GM18907 (cell line): ENCODE measurements around the gene MR1.

ENCODE experiments used
- ATAC-seq: cut with Tn5 transposase; IDR thresholded peaks from one replicate; pipeline ENCODE4 v1.9.1; 2021; ENCODE audit warnings: mild to moderate bottlenecking, moderate library complexity; ENCODE audit not compliant: unreplicated experiment

The MR1 gene

DNA sequence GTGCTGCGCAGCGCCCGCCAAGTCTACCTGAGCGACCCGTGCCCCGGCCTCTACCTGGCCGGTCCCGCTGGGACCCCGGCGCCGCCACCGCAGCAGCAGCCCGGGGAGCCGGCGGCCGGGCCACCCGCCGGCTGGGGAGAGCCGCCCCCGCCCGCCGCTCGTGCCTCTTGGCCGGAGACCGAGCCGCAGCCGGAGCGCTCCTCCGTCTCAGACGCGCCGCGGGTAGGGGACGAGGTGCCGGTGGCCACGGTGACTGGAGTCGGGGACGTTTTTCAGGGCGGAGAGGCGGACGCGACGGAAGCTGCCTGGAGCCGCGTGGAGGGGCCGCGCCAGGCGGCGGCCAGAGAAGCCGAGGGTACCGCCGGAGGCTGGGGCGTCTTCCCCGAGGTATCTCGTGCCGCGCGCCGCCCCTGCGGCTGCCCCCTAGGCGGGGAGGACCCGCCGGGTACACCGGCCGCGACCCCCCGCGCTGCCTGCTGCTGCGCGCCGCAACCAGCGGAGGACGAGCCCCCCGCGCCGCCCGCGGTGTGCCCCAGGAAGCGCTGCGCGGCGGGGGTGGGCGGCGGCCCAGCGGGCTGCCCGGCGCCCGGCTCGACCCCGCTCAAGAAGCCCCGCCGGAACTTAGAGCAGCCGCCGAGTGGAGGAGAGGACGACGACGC, 55.4 kb downstream of the MR1 start:
- ATAC-seq = peak; percentile 10

DNA sequence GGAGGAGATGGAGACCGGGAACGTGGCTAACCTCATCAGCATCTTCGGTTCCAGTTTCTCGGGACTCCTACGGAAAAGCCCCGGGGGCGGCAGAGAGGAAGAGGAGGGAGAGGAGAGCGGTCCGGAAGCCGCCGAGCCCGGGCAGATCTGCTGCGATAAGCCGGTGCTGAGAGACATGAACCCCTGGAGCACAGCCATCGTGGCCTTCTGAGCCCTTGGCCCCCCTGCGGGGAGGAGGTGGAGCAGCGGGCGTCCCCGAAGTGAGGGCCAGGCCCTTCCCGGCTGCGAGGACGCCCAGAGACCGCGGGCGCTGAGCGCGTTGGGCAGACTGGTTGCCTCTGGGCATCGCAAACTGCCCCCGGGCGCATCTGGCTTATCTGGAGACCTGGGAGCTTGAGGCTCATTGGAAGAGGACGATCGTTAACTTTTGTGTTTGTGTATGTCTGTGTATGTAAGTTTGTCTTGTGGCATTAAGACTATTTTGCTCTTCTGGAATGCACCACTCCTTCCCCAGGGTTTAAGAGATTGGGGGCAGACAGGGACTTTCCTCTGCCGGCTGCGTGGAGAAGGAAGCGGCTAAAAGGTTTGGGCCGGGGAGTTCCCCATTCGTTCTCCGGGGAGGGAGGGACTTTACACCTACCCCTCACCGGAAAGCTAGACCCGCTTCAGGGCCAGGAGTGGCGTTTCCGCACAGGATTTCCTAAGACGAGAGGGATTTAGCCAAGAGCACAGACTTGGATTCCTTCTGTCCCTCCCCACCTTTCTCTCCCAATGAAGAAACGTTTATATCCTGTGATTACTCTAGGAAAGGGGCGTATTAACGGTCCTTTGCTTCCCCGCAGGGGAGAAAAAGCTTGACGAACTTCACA, 56.1 kb downstream of the MR1 start:
- ATAC-seq = peak; percentile 41

DNA sequence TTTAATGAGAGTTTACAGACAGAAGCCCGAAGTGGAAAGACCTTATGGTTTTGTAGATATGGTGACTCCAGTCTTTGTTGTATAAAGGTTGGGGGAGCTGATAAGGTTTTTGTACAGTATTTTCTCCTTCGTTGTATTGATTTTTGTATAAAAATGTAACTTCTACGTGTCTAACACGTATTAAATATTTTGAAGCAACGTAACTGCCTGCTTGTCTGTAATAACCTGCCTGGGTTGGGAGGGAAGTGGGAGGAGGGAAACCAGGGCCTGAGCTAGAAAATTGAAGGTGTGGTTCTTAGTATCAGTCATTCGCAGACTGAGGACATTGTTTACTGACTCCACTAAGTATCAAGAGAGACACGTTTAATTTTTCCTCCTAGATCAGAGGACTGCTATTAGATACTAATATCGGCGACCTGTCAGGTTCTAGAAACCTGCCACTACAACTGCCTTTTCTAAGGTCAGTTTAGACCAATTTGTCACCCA, 56.9 kb downstream of the MR1 start:
- ATAC-seq = no peak

DNA sequence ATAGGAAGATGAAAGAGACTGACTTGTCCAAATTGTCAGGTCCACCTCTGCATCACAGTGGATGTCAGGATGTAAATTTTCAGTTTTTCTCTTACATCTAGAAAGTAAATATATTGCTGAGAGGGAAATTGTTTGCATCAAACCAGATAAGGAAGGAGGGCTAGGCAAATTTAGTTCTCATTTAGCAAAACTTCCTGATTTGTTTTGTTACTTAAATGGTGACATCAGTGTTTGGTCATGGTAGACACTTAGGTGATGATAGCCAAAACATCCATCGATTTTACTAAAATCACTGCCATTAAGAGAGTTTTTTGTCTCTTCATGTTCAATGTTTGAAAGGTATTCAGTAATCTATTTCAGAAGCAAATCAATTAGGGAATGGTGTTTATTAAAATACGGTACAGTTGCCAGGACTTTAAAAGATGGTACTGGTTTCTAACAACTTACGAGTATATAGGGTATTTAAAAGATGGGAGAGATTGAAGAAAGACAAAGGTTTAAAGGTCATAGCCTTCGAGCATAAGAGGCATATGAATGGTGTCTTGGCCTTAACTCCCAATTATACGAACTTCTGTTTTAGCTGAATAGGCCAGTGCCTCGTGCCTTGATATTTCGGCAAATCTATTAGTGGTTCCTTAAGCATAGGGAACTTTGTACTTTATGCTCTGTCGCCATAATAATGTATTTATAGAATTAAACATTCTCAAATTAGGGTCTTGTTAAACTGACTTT, 57.7 kb downstream of the MR1 start:
- ATAC-seq = no peak

DNA sequence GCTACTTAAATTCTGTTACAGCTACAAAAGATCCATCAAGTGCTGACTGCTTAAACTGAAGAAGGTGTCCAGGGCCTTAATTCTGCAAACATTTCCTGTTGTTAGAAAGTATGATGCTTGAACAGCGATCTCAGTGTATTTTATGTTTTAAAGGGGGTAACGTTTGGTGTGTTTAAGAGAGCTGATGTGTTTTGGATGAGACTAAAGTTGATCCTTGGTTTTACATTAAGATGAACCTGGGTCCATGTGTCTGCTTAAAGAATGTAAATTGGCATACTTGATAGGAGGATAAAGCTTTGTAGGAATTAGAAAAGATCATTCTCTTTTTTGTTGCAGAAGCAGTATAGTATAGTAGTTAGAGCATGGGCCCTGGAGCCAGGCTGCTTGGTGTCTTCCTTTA, 58.3 kb downstream of the MR1 start:
- ATAC-seq = no peak

DNA sequence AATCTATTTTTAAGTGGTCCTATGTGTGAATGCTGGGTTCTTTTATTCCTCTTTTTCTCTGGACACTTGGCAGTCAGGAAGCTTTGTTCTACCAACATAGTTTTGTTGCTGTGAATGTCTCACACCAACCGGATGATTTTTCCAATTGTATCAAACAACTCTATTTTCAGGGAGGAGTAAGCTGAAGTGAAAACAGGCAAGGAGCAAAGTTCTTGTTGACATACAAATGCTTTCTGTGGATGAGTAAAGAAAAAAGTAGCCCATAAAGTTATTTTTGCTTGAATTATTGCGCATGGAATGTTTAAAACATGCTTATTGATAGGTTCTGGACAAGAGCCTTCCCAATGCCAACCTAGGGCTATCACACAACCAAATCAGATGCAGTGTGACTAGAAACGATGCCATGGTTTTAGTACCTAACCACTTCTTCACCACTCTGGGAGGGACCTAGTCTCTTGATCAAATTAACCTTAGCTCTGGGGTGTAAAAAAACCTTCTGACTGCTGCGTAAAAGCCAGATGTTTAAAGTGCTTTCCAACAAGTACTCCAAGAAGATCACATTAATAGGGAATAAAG, 59.2 kb downstream of the MR1 start:
- no peak for ATAC-seq

DNA sequence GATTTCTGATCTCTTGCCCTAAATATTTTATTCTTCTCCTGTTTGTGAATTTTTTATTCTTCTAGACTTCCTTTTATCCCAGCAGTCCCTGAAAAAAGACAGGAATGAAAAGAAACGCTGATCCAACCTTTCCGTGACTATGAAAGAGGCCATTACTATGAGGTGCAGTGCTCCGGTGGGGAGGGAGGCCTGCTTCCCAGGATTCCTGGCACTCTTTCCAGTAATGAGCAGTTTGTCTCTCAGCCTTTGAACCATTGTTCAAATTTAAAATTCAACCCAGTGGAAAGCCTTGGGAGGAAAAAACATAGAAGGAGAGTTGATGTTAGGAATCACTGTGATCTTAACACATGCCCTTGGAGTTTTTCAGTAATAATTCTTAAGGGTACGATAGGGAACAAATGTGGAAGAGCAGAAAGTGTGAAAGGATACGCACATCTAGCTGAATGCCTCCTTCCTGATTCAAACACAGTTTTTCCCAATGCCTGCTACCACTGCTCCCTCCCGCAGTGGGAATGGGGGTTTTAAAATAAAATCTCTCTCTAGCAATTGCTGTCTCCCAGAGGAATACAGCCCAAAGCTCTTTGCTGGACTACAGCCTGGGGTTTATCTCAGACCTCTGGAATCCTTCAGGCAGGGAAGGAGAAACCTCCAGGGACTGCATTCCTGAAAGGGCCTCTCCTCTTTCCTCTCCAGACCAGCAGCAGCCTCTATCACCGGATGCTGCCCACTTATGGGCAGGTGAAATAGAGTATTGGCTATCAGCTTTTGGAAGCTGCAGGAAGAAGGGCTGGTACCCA, 60.8 kb downstream of the MR1 start:
- no peak for ATAC-seq

DNA sequence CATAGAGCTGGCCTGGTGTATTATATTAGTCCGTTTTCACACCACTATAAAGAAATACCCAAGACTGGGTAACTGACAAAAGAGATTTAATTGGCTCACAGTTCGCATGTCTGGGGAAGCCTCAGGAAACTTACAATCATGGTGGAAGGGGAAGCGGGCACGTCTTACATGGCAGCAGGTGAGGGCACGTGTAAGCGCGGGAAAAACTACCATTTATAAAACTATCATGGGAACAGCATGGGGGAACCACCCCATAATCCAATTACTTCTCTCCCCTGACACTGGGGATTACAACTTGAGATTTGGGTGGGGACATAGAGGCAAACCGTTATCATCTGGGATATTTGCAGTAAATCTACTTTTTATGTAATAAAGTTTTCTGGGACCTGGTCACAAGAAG, 61.5 kb downstream of the MR1 start:
- no peak for ATAC-seq

DNA sequence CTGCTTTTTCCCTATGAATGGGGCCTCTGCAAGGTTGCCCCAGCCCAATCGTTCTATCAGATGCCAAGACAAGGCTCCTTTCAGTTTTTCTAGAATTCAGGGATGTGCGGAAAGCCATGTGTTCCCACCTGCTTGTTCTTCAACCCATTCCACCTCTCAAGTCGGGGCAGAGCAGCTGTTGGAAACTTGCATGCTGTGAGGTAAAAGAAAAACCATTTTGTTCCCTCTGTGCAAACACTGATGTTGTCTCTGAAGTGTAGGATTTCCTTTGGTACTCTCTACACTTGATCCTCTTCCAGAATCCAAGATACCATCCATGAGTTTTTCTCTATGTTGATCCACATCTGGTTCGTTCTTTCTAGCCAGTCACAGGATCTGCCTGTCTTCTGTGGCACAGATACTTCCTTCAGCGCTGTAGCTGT, 62.0 kb downstream of the MR1 start:
- ATAC-seq = no peak

DNA sequence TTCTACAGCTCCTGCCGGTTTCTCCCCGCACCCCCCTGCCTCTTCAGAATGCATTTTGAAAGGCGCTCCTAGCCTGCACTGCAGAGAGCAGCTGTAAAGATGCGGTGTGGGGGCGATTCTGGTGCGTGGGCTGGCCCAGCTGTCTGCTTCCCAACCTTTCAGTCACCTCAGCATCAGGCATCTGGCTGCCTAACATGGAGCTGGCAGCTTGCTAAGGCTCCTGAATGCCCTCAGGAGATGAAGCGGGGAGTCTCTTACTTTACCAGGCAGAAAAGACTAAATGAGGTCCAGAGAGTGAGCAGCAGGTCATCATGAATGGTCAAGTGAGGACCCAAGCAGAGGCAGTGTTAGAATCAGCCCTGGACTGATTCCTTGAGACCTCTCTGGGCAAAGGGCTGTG, 63.5 kb downstream of the MR1 start:
- no peak for ATAC-seq

DNA sequence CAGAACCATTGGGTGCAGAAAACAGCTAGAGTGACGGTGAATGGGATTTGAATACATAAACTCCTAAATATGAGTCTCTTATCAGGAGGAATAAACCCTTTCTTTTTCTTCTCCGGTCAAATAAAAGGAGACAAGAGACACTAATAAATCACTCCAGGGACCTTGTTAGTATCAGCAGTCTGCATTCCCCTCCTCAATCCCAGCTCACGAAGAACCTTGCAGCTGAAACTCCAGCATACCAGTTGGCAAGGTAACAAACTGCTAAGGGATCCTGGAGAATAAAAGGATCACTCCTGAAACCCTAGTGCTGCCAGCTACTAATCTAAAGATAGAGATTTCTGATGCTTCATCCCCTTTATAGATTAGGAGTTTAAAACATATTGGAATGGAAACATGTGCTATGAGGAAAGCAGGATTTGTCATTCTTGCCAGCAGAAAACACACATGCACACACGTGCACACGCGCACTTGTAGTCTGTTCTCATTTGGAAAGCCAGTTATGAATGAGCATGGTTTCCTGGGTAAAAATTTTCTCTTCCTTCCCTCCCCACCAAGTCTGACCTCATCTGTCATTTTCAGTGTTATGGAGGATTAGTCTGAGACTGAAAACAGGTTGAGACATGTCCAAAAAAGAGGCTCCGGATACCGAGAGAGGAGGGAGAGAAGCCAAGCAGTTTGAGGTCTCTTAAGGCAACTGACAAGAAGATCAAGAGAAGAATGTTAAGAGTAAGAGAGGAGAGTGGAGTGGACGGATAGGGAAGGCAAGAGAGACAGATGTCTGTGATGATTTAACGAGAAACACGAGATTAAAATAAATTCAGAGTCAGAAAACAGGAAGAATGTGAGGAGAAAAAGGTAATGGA, 65.6 kb downstream of the MR1 start:
- ATAC-seq = peak; percentile 62

DNA sequence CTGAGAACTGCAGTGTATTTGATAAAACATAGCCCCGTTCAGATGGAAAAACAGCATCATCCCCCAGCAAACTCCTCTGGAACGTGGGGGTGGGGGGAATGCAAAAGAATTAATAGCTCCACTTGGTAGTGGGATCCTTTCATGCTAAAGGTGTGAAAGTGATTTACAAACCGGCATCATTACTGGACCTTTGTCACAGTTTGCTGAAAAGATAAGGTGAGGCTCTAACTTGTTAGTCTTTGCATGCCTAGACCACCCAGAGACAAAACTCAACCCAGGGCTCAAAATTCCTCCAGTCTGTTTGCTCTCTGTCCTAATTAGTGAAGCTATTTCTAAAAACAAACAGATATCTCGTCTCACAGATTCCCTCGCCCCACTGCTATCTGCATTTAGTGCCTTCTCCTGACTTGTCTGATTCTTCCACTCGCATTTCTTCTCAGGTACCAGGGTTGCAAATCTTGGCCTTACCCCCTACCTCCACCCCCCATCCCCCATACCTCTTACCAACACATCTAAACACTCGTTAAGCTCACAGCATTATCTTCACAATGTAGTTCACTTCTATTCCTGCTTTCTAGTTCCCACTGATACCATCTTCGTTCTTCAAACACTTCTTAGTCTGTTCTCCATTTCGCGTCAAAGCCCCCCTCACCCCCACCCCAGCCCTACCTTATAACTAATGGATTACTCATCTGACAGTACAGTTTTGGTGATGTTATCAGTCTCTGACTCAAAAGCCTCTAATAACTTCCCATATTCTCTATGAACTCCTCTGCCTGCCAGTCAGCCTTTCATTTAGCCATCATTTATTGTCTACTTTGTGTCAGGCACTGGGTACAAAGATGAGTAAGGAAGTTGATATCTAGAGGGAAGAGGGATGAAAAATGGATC, 66.5 kb downstream of the MR1 start:
- no peak for ATAC-seq

DNA sequence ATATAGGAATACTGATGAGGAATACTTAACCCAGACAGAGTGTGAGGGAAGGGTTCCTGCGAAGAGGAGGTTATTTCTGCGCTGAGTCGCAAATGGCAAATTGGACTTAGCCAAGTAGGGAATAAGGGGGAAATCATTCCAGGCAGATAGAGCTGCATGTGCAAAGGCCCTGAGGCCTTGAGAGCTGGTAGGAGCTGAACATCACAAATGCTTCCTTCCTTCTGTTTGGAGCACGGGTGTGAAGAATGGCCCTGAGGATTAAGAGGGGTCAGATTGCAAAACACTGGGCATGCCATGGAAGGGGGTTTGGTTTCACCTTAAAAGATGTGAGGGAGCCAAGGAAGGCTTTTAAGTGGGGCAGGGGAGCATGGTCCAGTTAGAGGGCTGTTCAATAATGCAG, 67.2 kb downstream of the MR1 start:
- no peak for ATAC-seq

DNA sequence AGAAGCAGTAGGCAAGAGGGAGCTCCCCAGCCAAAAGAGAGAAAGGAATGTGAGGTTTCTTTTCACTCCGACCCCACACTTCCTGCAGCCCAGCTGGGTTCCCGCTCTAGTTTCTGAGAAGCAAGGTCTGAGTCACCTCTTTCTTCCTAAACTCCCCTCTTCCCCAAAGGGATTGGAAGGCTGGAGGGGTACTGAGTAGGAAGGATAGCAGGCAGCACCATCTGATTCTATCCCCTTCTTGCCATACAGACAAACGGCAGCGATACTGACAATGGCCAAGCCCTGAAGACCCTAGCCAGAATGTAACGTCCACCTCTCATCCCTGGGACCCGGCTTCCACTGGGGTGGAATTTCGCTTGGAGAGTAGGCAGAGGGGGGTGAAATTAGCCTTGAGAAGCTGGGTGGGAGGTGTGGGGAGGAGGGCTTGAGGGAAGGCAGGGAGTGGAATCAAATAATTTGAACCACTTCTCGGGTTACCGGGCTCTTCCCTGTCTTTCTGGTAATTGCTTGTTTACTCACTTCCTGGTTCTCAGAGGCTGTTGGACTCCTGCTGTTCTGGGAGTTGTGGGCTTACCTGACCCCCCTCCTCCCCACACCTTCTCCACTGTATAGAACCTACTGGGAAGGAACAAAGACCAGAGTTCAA, 67.9 kb downstream of the MR1 start:
- ATAC-seq = no peak

DNA sequence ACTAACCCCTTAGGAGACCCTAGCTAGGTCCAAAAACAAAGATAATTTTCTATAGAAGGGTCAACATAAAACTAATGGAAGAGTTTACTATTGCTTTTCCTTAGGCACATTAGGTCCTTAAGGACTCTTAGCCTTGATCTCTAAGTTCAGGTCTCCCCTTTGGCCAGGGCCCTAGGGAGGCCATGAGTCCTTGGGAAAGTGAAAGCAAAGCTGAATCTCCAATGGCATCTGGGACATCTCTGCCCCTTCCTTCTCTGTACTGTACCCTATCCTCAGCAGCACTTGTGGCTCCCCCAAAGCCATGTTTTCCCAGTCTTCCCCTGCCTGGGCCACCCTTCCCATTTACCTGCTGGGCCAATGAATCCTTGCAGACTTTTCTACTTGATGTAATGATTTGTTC, 69.1 kb downstream of the MR1 start:
- no peak for ATAC-seq

DNA sequence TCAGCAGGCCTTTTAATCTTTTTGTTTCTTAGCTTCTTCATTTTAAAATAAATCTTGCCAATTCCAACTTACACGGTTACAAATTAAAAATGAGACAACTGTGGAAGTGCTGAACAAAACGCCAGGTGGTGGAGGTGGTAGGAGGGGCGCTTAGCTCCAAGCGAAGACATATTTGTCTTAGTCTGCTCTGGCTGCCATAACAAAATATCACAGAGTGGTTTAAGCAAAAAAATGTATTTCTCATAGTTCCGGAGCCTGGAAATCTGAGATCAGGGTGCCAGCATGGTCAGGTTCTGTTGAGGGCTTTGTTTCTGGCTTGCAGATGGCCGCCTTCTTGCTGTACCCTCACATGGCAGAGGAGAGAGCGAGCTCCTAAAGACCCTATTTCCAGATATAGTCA, 69.6 kb downstream of the MR1 start:
- ATAC-seq = no peak

DNA sequence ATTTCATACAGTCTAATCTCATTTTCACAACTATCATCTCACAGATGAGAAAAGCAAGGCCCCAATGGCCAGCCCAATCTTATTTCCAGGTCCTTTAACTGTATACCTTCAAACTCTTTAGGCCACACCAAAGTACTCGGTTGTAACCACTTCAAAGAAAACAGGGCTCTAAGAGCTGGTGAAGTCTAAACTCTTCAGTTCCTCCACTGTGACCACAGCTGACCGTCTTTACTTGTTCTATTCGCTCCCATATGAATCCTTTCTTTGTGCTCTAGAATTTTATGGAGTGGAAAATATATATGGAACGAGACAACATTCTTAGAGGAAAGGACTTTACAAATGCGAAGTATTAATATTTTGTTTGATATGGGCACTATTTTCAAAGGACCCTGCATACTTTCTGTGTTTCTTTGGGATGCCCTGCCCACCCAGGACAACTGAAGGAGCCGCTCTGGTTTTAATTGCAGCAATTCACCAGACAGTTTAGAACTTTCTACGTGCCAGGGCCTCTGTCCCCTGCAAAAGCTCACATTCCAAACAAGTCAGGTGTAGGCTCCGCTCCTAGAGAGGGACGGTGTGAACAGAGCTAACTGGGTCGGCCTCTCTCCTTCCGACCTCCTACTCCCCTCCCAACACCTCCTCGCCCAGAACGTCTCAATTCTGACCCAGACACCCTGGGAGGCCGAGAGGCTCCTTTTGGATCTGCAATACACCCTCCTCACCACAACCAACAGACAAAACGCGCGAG, 70.4 kb downstream of the MR1 start:
- ATAC-seq = no peak
